Uterus (tissue), 2 donors: ENCODE results near the gene FAM229A.

Experiments
- POLR2A ChIP-seq, 2 donors: fragments of 450-650 bp; IDR thresholded peaks; one replicate each; pipeline ENCODE4 v1.6.1; 2016; ENCODE audit warnings: antibody characterized with exemption in 2 of 2, mild to moderate bottlenecking in 1 of 2, moderate library complexity in 1 of 2
- TF ChIP-seq, protein P1 (sequence below), 4 experiments: fragments of 200-600 bp in 2 of 4; fragments of 450-650 bp in 2 of 4; sonication (generic) in 2 of 4; IDR thresholded peaks; one replicate each; pipeline ENCODE4 v1.5.1; 2016 to 2019; ENCODE audit warnings: antibody characterized with exemption in 4 of 4, mild to moderate bottlenecking in 2 of 4, moderate library complexity in 1 of 4

DNA sequence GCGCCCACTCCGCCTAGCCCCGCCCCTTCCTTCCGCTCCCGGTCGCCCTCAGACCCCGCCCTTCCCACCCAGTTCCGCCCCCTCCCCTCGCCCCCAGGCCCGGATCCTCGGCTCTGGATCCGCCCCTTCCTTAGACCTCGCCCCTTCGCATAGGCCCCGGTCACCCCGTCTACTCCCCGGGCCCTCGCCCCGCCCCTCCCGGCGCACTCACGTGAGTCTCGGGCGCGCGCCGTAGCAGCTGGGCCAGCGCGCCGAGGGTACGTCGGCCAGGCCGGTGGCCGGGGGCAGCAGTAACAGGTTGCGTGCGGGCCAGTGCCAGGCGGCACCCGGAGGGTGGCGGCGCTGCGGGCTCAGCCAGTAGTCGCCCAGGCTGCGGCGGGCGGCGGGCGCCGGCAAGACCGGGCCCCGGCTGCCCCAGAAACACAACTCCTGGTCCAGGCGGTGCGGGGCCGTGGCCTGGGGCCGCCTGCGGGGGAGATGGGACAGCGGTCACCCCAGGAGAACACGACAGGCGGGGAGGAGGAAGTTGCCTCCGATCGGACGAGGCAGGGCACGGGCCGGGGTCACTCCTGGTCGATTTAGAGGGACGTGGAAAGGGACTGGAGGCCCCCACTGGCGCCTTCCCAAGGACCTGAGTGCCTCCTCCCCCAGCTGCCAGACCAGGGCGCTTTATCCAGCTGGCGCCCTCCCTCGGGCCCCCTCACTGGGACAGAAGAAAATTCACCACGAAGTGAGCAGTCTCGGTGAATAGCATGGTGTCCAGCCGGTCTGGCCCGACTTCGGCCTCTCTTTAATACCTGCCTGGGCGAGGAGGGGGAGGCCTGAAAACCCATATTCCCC is 10.7 kb downstream of the FAM229A start:
- TF ChIP-seq, protein P1, sequence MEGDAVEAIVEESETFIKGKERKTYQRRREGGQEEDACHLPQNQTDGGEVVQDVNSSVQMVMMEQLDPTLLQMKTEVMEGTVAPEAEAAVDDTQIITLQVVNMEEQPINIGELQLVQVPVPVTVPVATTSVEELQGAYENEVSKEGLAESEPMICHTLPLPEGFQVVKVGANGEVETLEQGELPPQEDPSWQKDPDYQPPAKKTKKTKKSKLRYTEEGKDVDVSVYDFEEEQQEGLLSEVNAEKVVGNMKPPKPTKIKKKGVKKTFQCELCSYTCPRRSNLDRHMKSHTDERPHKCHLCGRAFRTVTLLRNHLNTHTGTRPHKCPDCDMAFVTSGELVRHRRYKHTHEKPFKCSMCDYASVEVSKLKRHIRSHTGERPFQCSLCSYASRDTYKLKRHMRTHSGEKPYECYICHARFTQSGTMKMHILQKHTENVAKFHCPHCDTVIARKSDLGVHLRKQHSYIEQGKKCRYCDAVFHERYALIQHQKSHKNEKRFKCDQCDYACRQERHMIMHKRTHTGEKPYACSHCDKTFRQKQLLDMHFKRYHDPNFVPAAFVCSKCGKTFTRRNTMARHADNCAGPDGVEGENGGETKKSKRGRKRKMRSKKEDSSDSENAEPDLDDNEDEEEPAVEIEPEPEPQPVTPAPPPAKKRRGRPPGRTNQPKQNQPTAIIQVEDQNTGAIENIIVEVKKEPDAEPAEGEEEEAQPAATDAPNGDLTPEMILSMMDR (IDR thresholded peaks at IDR 0.05): no peak
- TF ChIP-seq POLR2A (IDR thresholded peaks at IDR 0.05): peak; percentile 86 to 97
